EL (cell line): ENCODE results near the gene SH2D7.

ENCODE experiments used
- DNase-seq: peaks from one replicate; pipeline ENCODE4 v3.0.0-alpha.2; 2016

SH2D7 gene

DNA sequence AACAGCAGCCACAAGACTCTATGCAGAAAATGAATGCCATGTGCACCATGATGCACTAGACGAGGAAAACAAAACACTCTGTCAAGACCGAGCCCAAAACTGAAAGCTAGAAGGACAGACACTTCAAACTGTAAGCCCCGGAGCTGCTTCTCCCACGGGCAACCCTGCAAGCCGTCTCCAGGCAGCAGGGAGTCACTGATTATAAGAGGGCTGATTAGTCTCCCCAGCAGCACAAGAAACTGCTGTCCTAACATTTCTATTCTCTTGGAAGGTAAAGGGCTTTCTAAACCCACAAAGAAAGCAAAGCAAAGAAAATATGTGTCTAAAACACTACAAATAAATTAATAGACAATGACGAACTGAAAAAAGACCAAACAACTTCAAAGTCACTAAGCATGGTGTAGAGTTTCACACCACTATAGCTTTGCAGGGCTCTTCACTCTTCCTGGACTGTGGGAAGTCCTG lies 30.4 kb upstream of the SH2D7 start:
- DNase-seq: peak; percentile 58

DNA sequence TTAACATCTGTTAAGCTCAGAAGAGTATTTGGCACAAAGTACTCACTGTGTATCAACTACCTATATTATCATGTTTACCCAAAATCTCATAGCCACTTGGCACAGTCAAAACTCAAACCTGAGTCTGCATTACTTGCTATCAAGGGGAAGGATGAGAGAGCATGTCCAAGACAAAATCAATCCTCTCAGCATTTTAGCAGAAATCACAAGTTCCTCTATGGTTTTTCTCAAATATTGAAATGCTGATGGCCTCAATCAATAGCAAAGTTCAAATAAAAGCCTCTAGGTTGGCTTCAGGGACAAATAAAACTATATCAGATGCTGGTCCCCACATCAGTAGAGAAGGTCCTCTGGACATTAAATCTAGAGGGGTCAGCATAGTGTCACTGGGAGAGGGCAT lies 29.1 kb upstream of the SH2D7 start:
- DNase-seq: no peak

- DNase-seq: no peak
Measured at GRCh38 chr15:78063970-78064385, 28.4 kb upstream of the SH2D7 start.

DNA sequence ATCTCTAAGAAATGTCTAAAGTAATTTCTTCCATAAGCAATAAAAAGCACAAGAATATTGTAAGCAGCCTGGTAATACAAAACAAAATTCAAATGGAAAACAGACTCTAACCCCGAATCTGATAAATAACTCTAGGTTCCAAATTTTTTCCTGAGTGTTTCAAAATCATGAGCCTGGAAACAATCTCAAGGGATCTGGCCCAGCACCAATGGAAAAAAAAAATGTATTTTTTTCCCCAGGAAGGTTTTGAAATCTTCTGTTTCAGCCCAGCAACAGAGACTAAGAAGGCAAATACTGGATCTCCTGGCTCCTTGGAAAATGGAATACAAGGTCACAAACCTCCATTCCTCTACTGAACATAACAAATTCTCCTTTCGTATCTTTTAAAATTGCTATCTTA lies 27.8 kb upstream of the SH2D7 start:
- no peak for DNase-seq

- peak; percentile 99 for DNase-seq
Measured at GRCh38 chr15:78065284-78065872, 27.0 kb upstream of the SH2D7 start.

DNA sequence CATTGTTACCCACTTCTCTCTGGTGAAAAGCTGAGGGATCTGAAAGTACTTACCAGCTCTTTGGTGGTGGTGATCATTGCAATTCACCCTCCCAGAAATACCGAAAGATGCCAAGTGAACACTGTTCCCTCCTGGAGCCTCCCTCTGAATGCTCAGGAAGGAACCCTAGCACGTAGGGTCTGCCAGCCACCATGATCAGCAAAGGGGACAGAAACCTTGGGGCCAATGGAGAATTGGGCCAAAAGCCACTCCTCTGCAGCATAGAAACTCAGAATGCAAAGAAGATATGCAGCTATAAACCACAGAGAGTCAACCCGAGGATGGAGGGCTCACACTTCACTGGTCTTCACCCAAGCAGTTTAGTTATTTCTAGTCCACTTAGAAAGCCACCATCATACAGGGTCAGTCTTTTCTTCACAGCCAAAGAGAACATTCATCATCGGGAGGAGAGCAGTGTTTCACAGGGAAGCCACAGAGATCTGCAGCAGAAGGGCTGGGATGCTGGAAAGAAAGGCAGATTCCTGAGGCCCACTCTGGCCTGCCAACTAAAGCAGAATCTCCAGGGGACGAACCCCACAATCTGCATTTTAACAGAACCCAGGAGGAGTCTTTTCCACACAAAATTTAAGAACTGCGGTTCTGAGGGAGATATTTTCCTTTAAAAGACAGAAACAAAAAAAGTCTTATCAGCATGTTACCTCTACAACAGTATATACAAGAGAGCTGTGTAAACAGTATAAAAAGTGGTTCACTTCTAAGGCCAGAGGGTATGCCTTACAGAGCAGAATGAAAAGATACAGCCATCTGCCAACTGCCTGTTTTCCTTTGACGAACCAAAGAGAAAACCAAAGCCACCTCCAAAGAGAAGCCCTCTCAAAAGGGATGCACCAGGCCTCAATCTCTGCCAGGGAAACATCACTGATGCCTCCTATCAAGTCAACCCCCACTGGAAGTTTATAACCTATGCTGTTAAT lies 26.1 kb upstream of the SH2D7 start:
- DNase-seq: no peak

DNA sequence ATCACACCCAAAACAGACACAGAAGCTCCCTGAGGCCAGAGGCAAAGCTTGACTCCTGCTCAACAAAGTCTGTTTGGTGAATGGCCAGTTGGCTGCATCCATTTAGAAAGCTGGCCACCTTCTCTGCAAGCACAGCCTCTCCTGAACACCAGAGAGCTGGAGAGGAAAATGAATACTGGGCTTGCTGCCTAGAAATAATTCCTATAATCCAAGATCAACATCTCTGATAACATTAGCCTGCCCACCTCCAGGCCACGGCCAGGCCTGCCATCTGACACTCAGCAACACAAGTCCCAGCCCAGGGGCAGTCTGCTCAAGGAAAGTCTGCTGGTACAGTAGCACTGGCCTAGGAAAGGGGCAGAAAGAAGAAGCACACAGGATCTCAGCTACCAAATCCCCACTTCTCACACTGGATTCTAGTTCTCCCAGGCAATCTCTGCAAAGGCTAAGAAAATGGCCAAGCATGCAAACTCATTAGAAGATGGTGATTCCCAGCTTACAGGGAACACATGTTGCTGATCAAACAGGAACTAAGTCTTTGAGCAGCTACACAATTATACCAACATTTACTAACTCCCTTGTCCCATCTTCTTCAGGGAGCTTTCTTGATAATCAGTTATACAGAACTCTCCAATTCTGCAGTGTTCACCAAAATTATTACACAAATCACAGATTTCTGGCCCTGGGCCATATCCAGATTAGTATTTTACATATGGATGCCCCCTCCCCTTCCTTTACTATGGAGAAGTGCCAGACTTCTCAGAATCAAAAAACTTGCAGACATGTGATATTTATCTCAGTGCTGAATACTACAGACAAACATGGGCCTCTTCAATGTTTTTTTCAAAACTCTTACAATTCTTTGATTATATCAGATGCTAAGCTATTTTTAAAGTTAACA lies 24.8 kb upstream of the SH2D7 start:
- peak; percentile 64 for DNase-seq

DNA sequence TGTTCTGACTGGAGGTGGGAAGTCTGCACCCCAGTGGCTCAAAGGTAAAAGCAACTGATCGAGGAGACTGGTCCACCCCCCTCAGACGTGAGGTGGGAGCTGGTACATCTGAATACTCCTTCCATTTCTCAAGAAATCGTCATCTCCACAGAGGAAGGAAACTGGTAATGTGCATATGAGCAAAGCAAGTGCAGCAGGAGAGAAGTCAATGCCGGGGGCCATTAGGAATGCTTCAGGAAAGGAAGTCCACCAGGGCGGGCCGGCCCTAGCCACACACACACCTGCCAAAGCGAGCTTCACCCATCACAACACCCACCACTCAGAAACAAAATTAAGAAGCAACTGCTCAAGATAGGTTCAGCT lies 23.3 kb upstream of the SH2D7 start:
- no peak for DNase-seq

- no peak for DNase-seq
Measured at GRCh38 chr15:78069462-78070029, 22.8 kb upstream of the SH2D7 start.

GRCh38 chr15:78070049-78070700 lies 22.2 kb upstream of the SH2D7 start:
- no peak for DNase-seq

- DNase-seq: no peak
Measured at GRCh38 chr15:78071383-78071782, 21.0 kb upstream of the SH2D7 start.

DNA sequence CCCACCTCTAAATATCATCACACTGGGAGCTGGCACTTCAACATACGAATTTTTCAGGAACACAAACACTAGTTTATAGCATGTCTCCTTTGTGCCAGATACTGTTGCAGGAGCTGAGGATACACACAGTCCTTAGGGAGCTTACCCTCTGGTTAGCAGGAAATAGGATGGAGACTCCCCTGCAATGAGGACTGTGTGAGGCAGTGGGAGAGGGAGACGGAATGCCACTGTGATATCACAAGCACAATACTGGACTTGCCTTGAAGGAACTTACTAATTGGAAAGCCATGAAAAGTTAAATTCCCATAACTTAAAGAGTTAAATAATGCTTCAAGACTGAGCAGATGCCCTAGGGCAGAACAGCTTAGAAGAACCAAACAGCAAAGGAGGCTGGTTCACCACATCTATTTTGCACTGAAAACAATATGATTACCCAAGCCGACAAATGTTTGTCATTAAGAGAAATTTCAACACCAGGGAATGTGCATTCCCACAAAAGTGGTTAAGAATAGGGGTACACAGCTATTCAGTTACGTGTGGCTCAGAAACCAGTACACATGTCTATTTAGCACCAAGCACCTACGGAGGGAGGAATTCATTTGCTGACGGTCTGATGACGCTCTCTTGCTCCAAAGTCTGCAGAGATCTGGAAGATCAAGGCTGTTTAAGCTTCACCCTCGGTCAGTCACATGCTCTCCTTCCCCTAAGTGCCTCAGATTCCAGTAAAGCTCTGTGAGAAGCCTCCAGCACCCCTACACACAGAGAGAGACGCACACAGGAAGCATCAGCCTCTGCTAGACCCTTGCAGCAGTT lies 20.1 kb upstream of the SH2D7 start:
- DNase-seq: peak; percentile 86

GRCh38 chr15:78073046-78073787 lies 19.1 kb upstream of the SH2D7 start:
- DNase-seq: no peak

GRCh38 chr15:78075490-78076230 lies 16.7 kb upstream of the SH2D7 start:
- peak; percentile 95 for DNase-seq

DNA sequence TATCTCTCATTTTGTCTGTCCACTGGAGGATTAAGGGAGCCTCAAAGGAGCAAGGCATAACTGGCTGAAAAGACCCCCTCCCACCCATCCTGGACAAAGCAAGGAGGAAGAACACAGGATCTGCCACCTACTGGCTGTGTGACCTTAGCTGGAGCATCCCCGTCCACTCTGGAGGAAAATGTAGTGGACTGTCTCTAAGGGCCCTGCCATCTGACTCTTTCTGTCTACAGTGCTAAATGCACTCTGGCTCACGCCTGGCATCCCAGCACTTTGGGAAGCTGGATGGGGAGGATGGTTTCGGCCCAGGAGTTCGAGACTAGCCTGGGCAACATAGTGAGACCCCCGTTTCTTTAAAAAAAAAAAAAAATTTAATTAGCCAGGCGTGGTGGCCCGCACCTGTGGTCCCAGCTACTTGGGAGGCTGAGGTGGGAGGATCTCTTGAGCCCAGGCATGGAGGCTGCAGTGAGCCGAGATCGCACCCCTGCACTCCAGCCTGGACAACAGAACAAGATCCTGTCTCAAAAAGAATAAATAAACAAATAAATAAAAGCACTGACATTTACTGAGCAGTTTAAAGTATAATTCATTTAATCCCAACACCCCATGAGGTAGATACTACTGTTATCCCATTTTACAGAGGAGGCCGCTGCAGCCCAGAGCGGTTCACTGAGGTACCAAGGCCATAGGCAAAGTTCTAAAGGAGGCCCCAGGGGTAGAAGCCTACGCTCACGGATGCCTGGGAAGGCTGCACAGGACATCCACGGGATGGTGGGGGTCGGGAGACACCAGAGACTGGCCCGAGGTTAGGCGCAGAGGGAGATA lies 15.9 kb upstream of the SH2D7 start:
- DNase-seq: no peak

GRCh38 chr15:78077053-78077870 lies 15.1 kb upstream of the SH2D7 start, which contains the start of gene TBC1D2B:
Gene TBC1D2B (minus strand): TSS chr15:78077711. CDS start chr15:78077652, 59 bp downstream.
- DNase-seq: peak; percentile 59

- DNase-seq: no peak
Measured at GRCh38 chr15:78077871-78078210, 14.5 kb upstream of the SH2D7 start.
